ENCODE results near the gene ABHD17A. TPM values are rescaled to one million over a fixed set of nuclear protein-coding genes. Genes with fewer than 3 reads are reported as not detected.
"Not testable (repeated sequence)": the region's sequence is repeated elsewhere in the genome, so short reads cannot be mapped to it uniquely, and the experiment has no call there.

The ABHD17A gene
- total and polyA plus RNA-seq, 9 of the 15 experiments (the other 6 are each of a cell fraction or from before 2014, with no cell fraction given) = 0.04 to 135 (median 21.8) TPM; not detected in 1

- TF ChIP-seq E2F8 (IDR thresholded peaks at IDR 0.05; ENCODE audit: low read depth, partially characterized antibody) (peak; percentile 33), GABPB1 (CRISPR knock-in tag; IDR thresholded peaks at IDR 0.05) (peak; percentile 96), ZBTB40 (IDR thresholded peaks at IDR 0.05) (peak; percentile 95), ZBTB7A (IDR thresholded peaks at IDR 0.05; ENCODE audit: borderline replicate concordance, control insufficient read depth, low read depth, low read length) (peak; percentile 86; the same call in 1 of the 2 replicates), ZNF740 (CRISPR knock-in tag; IDR thresholded peaks at IDR 0.05) (peak; percentile 94), ZNF740 (tag; IDR thresholded peaks at IDR 0.05) (peak in 1 of 2 experiments; percentile 63; a peak in 1 of 4 replicates), C11orf30 (IDR thresholded peaks at IDR 0.05; ENCODE audit: low read depth) (peak; percentile 13; the same call in 1 of the 2 replicates), JUND (IDR thresholded peaks at IDR 0.05; ENCODE audit: borderline replicate concordance, low read depth, low read length) (peak; percentile 38; the same call in 1 of the 2 replicates), NRF1 (conservative IDR thresholded peaks at IDR 0.05 in 1 of 2, IDR thresholded peaks at IDR 0.05 in 1 of 2) (peak; percentile 55 to 62; a peak in 3 of 4 replicates), CXXC5 (CRISPR knock-in tag; IDR thresholded peaks at IDR 0.05) (peak; percentile 80), PHF8 (IDR thresholded peaks at IDR 0.05; ENCODE audit: borderline replicate concordance, low read length) (peak; percentile 9; the same call in 1 of the 2 replicates)
- not testable (repeated sequence) for TF ChIP-seq ZBTB40 (CRISPR knock-in tag; IDR thresholded peaks at IDR 0.05); JUND (tag; IDR thresholded peaks at IDR 0.05; ENCODE audit: borderline replicate concordance, low read depth, low read length)
Observed at GRCh38 chr19:1885398-1886119, at the start of gene ABHD17A (continued).

Measured in K562 (cell line).